IPS-18c (cell line): Measurements from ENCODE around the gene GPRC5C.
"Not testable (repeated sequence)": the region's sequence is repeated elsewhere in the genome, so short reads cannot be mapped to it uniquely, and the experiment has no call there.

Experiments used
- H3K4me3 ChIP-seq: 2 replicates; pipeline ENCODE4 v1.7.0; 2013; ENCODE audit warnings: low read depth, mild to moderate bottlenecking, low read length, moderate library complexity; ENCODE audit not compliant: insufficient read depth
- H3K9me3 ChIP-seq: one replicate; pipeline ENCODE4 v1.6.1; 2013; ENCODE audit warnings: mild to moderate bottlenecking, low read length, moderate library complexity; ENCODE audit not compliant: control insufficient read depth, insufficient read depth

The GPRC5C gene

DNA sequence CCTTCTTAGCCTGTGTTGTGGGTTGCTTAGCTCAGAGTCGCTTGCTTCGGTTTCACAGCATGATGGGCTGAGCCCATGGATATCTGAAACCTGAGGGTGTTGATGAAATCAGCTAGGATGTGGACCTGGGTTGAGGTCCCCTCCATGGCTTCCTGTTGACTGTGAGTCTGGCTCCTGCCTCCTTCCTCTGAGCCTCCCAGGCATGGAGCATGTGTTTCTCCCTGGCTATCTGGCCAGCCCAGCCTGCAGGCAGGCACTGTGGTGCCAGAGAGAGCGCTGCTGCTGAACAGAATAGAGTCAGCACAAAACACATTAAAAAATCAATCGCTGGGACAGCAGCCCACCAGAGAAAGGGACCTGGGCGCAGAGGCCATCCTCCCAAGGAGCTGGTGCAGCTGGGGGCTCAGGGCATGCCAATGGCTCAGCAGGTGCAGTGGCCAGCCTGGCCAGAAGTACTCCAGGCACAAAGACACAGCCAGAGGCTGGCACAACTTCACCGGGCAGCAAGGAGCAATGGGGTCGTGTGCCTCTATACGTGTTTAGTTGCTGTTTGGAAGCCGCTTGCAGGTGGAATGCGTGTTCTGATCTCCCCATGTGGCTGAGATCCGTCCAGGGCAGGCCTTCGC lies 28.3 kb upstream of the GPRC5C start:
- Histone ChIP-seq H3K9me3 (no peaks in the 10 kb centered on the region), H3K4me3 (no peak overlapping the region; the same call in 1 of the 2 replicates)

DNA sequence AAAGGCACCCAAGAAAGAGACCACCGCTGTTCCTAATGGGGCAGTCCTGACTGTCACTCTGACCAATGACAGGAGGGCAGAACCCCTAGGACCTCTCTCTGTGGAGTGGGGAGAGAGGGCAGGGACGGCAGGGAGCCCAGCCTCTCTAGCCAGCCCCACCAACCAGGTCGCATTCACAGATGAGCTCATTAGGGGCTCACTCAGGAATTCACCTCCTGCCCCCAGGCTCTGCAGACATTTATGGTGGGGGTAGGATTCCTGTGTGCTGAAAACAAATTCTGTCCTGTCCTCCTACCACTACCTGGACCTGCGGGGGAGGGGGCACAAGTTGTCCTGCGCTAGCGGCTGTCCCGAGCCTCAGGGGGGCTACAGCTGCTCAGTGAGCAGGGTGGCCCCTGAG lies 27.7 kb upstream of the GPRC5C start:
- Histone ChIP-seq H3K9me3 (no peaks in the 10 kb centered on the region), H3K4me3 (no peak overlapping the region; the same call in 1 of the 2 replicates)

DNA sequence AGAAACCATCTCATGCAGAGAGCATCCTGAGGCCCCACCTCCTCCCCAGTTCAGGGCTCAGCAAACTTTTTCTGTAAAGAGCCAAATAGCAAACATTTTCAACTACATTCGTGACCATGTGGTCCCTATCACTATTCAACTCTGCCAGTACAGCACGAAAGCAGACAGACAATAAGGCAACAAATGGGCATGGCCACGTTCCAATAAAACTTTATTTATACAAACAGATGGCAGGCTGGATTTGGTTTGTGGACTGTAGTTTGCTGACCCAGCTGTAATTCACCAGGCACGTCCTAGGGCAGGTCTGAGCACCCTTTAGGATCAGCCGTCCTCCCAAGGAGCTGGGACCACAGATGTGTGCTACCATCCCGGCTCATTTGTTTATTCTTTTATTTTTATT lies 27.1 kb upstream of the GPRC5C start:
- Histone ChIP-seq H3K4me3 (no peak overlapping the region), H3K9me3 (no peaks in the 10 kb centered on the region)

DNA sequence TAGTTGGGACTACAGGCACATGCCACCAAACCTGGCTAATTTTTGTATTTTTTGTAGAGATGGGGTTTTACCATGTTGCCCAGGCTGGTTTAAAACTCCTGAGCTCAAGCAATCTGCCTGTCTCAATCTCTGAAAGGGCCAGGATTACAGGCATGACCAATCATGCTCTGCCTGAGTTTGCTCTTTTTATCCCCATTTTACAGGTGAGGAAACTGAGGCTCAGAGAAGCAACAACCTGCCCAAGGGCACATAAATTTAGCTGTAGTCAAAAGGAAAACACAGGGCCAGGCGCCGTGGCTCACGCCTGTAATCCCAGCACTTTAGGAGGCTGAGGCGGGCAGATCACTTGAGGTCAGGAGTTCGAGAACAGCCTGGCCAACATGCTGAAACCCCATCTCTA lies 26.6 kb upstream of the GPRC5C start:
- H3K4me3 ChIP-seq, H3K9me3 ChIP-seq: not testable (repeated sequence)

DNA sequence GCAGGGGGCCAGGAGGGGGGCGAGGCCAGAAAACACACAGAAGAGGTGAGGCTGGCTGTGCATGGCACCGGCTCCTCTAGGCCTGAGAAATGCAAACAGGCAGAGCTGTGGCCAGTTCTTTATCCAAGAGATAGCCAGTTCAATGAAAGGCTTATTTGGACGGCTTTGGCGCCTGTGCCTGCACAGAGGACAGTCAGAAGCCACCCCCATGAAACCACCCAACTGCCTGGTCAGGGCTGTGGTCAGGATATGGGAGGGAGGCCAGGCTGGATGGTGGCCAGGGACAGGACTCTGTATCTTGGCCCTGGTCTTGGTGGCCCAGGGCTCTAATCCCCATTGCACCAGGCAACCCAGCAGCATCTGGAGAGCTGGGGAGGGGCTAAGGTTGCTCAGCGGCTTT lies 24.5 kb upstream of the GPRC5C start:
- Histone ChIP-seq H3K4me3 (no peak overlapping the region), H3K9me3 (no peaks in the 10 kb centered on the region)

DNA sequence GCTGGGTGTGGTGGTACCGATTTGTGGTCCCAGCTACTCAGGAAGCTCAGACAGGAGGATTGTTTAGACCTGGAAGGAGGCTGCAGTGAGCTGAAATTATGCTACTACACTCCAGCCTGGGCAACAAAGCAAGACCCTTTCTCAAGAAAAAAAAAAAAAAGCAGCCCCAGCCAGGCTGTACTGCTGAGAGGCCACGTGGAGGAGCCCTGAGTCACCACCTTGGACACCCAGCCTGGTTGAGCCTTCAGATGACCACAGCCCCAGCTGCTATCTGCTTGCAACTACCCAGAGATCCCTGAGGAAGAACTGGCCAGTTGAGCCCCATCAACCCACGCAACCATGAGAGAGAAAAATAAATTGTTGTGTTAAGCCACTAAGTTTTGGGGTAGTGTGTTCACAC lies 23.6 kb upstream of the GPRC5C start:
- Histone ChIP-seq H3K9me3 (no peaks in the 10 kb centered on the region), H3K4me3 (no peak overlapping the region)

DNA sequence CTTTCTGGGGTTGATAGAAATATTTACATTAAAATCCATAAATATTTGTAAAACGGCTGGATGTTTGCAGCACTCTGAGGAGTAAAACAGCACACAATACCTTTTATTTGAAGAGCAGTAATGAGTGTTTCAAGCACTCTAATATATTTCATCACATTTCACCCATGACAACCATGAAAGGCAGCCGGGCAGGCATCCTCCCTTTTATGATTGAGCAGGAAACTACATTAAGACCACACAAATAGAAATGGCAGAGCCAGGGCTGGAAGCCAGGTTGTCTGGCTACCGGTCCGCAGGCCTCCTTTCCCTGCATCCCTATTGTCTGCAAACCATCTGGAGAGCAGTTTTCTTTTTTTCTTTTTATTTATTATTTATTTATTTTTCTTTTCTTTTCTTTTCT lies 23.1 kb upstream of the GPRC5C start:
- Histone ChIP-seq H3K9me3 (no peaks in the 10 kb centered on the region), H3K4me3 (no peak overlapping the region)

GRCh38 chr17:74410001-74410443 lies 21.9 kb upstream of the GPRC5C start:
- no peak overlapping the region for H3K4me3 ChIP-seq
- H3K9me3 ChIP-seq, result no peaks in the 10 kb centered on the region

GRCh38 chr17:74412581-74412980 lies 19.3 kb upstream of the GPRC5C start:
- H3K9me3 ChIP-seq, result no peaks in the 10 kb centered on the region
- no peak overlapping the region for H3K4me3 ChIP-seq

DNA sequence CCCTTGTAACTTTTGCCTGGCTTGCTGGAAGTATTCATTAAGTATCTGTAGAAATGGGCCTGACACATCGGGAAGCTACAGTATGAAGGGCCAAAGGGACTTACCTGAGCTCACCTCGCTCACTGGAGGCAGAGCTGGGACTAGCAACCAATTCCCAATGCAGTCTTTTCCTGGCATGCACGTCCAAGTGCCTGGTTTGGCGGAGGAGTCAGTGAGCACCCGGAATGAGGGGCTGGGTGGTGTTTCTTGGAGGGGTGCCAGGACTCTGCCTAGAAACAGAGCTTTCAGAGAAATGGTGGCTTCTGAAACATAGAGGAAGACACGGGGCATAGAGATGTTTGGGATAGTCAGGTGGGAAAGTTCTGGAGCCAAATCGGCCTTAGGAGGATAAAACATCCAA lies 18.4 kb upstream of the GPRC5C start:
- Histone ChIP-seq H3K9me3 (no peaks in the 10 kb centered on the region), H3K4me3 (no peak overlapping the region)

- Histone ChIP-seq H3K9me3 (no peaks in the 10 kb centered on the region), H3K4me3 (no peak overlapping the region)
Measured at GRCh38 chr17:74414510-74414909, 17.4 kb upstream of the GPRC5C start.

GRCh38 chr17:74415608-74416396 lies 16.1 kb upstream of the GPRC5C start:
- Histone ChIP-seq H3K4me3 (no peak overlapping the region), H3K9me3 (no peaks in the 10 kb centered on the region)

DNA sequence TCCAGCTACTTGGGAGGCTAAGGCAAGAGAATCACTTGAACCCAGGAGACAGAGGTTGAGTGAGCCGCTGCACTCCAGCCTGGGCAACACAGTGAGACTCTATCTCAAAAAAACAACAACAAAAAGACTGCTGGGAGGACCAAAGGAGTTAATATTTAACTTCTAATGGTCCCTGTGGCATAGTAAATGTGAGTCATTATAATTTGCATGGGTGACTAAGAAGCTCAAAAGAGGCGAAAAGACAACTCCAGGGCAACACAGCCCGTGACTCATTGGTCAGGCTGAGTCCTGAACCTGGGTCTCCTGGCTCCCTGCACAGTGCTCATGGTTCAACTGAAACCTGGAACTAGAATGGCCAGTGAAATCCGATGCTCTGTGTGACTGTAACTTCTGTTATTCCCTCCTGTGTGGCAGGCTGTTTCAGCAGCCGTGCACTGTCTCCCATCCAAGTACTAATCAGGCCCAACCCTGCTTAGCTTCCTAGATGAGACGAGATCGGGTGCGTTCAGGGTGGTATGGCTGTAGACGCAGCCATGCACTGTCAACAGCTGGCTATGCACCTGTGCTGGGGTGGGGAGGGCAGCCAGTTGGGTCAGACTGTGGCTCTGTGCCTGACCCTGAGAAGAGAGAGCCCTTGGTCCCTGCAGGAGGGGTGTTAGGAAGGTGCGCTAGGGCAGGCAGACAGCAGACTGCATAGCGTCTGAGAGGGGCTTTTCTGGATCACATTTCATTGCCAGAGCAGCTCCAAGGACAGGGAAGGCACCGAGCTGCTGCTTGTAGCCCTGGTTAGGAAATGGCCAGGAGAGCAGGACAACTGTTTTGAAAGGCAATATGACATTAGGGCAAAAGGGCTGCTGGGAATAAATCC lies 14.5 kb upstream of the GPRC5C start:
- H3K9me3 ChIP-seq, result peaks cover 2% of the 10 kb centered on the region
- no peak overlapping the region for H3K4me3 ChIP-seq

GRCh38 chr17:74419928-74420411 lies 11.9 kb upstream of the GPRC5C start:
- H3K9me3 ChIP-seq, result peaks cover 3% of the 10 kb centered on the region

GRCh38 chr17:74424117-74424516 lies 7.8 kb upstream of the GPRC5C start:
- Histone ChIP-seq H3K9me3 (peaks cover 3% of the 10 kb centered on the region), H3K4me3 (no peak overlapping the region)

More at GRCh38 chr17:74419928-74420411, 11.9 kb upstream of the GPRC5C start:
- no peak overlapping the region for H3K4me3 ChIP-seq

GRCh38 chr17:74424657-74425056 lies 7.2 kb upstream of the GPRC5C start:
- H3K9me3 ChIP-seq, result peaks cover 3% of the 10 kb centered on the region
- H3K4me3 ChIP-seq, result no peak overlapping the region

- no peak overlapping the region for H3K4me3 ChIP-seq
- peaks cover 3% of the 10 kb centered on the region for H3K9me3 ChIP-seq
Measured at GRCh38 chr17:74426551-74427047, 5.3 kb upstream of the GPRC5C start.
